Renal cortex interstitium (tissue), 11 donors: Measurements from ENCODE around the gene SECISBP2L. TPM values are rescaled to one million over a fixed set of nuclear protein-coding genes. Genes with fewer than 3 reads are reported as not detected.

Source experiments
- DNase-seq, 11 donors: peaks; one replicate each; pipeline ENCODE4 v3.0.0-alpha.2; 2013; ENCODE audit warnings: low read depth in 9 of 11, low spot score in 4 of 11; ENCODE audit errors: extremely low read depth in 1 of 11
- polyA plus RNA-seq, 3 donors: library from polyadenylated mRNA; unstranded; fragments of 120-200 nt; gene quantifications; one replicate each; pipeline ENCODE4 v1.2.1, GENCODE V29; 2013; ENCODE audit not compliant: insufficient read length in 3 of 3

Gene SECISBP2L
- polyA plus RNA-seq, 3 donors, result 45.9 to 71.8 (median 57.9) TPM

DNA sequence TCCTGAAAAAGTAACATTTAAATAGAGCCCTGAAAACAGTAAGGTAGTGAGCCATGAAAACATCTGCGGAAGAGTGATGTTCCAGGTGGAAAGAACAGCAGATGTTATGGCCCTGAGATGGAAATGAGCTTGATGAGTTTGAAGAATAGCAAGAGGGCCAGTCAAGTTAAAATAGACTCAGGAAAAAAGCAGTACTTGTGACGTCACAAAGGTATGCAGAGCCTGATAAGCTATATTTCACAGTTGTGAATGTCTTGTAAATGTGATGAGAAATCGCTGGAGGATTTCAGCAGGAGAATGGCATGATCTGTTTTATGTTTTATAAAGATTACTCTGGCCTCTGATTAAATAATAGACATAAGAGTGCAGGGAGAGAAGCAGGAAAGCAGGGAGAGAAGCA is 18.6 kb upstream of the SECISBP2L start:
- no peak for DNase-seq

DNA sequence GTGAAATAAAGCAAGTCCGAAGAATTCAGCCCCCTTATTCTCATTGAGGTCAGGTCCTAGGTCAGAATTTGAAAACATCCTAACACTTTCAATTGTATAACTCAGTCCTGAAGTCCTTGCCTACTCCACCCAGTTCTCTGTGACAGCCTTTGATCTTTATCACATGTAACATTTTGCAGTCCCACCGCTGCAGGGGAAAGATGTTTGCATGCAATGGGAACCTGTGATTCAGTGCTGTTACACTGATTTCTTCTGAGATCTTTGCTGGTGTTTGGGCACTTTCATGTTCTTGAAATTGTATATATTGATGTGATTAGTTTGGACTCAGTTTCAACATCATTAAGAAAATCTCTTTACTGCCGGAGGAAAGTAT is 18.0 kb upstream of the SECISBP2L start:
- no peak for DNase-seq

DNA sequence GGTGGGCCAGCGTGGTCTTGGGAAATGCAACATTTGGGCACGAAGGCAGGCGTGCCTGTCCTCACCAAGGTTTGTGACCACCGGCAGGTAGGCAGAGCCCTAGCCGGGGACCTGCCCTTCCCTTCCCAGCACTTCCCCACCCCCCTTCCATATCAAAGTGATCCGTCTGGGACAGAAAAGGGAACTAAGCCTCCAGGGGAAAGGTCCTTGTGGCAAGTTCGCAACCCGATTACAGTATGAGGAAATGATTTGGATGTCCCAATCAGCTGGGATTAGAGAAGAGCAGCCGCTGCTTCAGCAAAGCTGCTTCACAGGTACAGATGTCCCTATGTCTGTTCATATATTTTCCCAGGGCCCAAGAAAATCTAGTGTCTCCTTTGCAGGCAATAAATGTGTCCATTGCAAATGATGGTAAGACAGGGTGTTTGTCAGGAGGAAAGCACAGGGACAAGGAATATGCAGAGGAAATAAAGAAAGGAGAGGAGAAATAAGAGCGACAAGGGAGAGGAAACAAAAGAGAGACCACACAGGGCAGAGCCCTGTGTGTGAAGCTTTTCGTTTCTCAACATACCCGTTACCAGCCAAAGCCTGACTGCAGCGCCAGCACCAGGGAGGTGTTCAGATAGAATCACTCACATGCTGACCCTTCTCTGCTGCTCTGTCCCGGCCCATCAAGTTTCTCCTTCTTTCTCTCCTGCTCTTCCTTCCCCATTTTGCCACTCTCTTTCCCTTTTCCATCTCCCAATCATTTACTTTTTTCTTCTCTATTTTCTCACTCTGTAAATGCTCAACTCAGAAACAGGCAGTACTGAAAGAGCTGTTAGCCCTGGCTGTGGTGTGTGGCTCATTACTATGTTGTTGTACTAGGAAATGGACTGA is 17.4 kb upstream of the SECISBP2L start:
- no peak for DNase-seq

DNA sequence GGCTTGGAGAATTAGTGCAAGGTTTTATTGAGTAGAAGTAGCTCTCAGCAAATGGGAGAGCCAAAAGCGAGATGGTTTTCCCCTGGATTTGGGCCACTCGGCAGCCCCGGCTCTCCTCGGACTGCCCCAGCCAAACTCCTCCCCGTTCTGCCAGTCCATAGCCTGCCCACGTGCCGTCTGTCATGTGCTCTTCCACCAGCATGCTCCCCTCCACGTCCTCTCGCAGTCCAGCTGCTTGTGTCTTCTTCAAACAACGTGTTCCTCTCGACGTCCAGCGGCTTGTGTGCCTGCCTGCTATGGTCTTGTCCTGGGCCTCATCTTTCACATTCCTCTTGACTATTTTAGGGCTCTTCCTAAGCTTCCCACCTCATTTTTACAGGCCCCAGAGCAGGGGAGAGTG is 16.7 kb upstream of the SECISBP2L start:
- no peak for DNase-seq

DNA sequence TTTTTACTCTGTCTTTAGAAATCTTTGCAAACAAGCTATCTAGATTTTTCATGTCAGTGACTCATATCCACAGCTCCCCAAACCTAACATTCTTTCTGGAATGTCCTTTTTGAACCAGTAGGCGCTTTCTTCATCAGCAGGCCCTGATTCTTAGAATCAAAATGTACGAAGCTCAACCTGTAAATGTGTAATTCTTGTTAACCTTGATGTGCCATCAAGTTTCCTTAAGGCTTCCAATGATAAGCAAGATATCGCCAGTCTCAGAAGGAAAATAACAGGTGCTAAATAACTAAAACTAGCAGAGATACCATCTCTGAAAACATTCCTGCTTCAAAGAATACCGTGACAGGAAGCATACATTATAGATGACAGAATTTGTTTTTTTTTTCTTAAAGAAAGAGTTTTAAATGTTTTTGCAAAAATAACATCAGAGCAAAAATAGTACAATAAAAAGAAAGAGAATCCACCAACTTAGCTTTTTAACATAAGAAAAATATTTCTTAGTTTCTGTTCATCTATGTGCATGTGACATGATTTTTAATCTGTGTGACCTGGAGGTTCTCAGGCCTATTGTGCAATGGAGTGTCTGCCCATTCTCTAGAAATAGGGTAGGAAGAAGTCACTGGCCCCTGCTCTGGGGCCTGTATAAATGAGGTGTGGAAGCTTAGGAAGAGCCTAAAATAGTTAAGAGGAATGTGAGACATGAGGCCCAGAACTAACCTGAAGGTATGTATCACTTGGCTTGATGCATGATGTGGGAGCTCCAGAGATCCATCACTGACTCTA is 14.7 kb upstream of the SECISBP2L start:
- DNase-seq, result no peak

DNA sequence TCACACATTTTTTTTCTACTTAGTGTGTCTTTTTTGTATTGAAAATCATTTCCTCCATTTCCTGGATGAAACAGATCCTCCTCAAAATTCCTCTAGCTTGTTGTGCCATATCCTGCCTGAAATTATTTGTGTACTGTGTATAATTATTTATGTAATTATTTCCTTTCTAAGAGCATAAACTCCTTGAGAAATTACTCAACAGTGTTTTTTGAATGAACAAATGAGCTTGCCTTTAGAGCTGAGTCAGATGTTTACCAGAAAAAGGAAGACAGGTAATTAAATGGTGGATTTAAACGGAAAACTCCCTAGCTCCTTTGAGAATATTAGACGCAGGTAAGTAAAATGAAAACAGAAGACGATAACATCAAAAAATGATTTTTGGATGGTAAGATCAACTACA is 13.2 kb upstream of the SECISBP2L start:
- no peak for DNase-seq

DNA sequence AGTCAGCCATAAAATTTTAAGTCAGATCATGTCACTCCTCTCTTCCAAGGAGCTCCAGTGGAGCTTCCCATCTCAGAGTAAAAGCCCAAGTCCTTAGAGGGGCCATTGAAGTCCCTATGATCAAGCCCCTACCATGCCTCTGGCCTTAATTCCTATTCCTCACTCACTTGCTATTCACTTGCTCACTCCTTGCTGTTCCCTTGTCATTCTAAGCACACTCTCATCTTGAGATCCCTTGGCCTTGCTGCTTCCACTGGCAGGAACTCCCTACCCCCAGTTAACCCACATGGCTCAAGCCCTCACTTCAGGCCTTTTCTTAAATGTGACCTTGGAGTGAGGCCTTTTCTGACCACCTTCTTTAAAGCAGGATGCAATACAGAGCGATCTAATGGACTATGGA is 12.3 kb upstream of the SECISBP2L start:
- no peak for DNase-seq

DNA sequence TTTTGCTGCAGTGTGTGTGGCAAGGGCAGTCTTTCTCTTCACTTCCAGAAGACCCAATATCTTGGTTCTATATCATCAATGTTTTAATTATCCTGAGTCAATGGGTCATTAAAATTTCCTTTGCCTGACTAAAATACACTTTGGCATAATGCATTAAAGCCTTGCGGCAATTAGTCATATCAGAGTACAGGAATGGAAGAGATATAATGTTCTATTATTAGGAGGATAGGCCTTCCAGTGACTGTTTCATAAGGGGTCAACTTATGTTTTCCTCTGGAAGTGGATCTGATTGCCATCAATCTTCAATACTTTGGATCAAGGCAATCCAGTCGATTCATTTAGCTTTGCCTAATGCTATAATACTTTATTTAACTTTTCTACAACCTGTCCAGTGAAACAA is 9.4 kb upstream of the SECISBP2L start:
- DNase-seq, result no peak

DNA sequence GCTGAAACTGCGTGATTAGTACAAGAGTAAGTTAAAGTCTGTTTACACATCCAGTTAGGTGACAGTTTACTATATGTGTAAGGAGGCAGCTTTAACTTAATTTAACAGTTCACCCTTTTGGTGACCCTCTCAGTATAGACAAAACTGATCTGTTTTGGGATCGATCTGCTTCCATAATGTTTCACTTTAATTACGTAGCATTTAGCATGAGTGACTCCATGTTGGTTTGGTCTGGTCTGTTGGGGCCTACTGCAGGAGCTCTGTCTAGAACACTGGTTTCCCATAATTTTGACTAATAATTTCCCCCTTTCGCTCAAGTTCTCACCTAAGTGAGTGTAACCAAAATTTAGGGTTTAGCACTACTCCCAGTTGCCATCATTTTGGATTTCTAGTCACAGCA is 6.4 kb upstream of the SECISBP2L start:
- no peak for DNase-seq

DNA sequence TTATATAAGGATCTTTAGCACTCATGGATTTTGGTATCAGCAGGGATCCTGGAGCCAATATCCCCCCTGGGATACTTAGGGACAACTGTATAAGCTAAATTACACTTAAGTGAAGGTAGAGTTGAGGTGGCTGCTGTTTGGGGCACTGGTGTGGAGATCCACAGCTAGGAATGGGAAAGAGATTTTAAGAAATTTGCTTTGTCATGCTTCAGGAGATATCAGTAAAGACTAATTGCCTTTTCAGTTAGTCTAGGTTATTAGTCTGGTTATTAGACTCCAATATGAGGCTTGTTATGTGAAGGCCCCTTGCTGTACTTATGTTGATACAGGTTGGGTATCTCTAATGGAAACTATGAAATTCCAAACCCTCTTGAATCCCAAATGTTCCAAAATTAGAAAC is 1.2 kb upstream of the SECISBP2L start:
- DNase-seq, result no peak

DNA sequence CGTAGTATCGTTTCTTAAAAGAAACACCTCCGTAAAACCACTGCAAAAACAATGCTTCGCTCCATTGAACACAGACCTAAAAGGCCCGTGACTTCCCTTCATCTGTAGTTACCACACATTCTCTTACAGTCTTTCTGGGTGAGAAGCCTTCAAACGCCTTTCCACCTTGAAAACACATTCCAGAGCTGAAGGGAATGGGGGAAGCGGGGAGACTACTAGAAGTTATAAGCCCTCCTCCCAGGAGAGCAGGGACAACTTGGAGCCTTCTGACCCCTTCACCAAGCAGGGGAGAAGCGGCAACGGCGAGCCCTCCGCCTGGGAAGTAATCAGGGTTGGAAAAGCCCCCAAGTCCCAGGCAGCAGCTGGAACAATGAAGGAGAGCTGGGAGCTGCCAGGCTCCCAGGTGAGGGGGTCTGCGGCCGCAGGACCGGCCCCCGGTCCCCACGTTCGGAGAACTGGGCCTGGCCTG is 461 bp downstream of the SECISBP2L start:
- peak; percentile 22 to 58 (median 48) for DNase-seq

DNA sequence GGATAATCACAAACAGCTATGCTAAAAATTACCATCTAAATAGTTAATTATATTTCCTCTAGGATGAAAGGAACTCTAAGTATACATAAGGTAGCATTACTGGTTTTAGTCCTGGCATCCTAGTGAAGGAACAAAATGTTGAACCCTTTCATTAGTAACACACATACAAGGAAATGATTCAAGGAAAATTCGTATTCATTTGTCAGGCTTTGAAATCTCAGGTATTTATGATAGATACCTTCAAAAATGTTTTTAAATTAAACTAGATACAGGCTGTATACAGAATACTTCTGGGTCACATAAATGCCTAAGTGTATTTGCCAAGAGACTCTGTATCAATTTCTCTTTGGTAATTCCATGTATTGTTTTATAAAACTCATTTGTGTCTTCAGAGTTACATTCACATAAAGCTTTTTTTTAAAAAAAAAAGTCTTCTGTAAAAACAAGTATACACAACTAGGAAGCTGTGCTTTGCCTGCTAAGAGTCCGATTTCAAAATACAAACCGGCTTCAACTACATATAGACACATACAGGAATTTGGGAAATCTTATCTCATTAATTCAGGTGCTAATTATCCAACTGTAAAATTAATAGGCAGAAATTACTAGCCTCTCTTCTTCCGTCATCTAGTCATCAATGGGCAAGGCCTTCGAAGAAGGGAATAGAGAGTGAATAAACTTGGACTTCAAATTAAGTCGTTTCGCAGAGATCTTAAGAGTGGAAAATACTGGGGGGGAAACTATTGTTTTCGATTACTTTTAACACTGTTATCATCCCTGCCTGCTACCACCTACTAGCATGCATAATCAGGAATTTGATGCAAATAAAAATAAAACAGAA is 1.3 kb downstream of the SECISBP2L start:
- DNase-seq, result peak in 2 of 11 donors; percentile 20 to 25

DNA sequence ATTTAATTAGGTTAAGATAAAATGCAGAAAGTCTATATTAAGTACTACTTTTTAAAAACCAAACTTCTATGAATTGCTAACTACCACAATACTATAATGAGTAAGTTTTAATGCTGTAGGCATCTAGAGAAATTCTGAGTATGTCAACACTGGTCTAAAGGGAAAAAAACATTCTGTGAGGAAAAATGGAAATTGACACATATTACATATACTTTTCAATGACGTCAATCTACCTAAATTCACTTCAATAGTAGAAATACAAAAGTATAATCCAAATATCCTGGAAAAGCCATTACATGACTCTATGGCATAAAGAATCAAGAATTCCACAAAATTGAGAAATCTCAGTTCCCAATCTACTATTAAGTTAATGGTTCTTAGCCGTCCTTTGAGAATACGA is 2.2 kb downstream of the SECISBP2L start:
- no peak for DNase-seq

DNA sequence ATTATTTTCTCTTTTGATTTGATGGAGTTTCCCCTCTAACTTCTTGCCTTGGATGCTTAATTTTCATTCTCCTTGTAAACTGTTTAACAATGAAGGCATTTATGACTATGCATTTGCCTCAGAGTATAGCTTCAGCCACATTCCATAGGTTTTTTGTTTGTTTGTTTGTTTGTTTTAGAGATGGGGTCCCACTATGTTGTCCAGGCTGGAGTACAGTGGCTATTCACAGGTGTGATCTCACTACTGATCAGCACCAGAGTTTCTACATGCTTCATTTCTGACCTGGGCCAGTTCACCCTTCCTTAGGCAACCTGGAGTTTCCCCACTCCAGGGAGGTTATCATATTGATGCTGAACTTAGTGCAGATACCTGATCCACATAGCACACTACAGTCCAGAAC is 4.1 kb downstream of the SECISBP2L start:
- DNase-seq, result no peak

DNA sequence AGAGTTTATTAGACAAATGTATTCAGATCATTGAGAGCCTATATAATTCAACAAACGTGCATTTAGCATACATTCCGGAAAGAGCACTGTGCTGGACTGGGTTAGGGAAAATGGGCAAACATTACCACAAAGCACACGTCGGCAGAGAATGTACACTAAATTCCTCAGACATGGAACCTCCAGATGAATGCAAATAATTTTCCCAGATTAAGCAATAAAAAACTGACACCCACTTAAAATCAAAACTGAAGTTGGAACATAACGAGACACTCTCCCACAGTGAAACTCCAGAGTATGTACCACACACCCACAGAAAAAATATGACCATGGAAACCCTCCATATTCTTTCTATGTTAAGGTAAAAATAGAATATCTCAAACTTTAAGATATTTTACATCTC is 4.8 kb downstream of the SECISBP2L start:
- DNase-seq, result no peak

DNA sequence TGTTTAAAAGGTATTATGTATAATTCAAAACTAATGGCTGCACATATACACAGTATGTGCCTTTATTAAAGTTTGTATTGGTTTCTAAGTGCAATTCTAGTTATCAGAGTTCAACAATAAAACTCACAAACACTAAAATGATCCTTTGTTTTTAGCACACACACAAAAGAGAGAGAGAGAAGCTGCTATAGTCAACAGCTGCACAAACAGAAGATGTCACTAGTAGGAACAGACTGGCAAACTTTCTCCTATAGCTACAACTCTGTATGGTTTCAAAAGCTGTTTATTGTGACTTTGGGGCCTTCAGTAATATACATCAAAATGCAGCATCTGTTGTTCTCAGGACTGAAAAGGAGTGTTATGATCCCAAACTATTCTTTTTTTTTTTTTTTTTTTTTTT is 6.1 kb downstream of the SECISBP2L start:
- no peak for DNase-seq

DNA sequence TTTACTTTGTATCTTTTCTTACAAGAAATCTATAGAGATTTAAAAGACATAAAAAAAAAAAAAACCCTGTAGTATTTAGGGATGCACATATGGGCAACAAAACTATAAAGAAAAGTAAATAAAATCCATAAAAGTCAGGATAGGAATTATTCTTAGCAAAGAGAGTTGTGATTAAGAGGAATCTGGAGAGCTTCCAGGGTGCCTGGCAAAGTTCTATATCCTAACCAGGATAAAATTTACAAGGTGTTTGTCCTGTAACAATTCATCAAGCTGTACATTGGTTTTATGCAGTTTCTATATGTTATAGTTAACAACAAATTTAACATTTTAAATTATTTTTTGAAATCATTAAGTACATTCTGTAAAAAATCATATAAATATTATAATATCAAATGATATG is 7.9 kb downstream of the SECISBP2L start:
- no peak for DNase-seq

DNA sequence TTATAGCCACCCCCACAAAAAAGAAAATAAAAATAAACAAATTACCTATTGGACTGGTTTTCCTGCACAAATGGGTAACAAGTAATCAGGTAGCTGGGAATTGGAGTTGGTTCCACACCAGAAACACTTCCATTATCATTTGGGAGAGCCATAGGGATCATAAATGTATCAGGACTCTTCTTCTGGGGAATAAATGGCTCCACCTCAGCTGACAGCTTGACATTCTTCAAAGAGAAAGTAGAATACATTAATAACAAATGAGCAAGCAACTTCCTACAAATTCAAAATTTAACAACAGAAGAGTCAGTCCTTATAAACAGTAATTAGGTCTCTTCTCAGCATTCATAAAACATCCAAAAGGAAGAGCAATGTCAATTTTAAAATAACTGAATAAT is 8.7 kb downstream of the SECISBP2L start:
- DNase-seq, result no peak
